ENCODE data around the gene NUP54.

The NUP54 gene

DNA sequence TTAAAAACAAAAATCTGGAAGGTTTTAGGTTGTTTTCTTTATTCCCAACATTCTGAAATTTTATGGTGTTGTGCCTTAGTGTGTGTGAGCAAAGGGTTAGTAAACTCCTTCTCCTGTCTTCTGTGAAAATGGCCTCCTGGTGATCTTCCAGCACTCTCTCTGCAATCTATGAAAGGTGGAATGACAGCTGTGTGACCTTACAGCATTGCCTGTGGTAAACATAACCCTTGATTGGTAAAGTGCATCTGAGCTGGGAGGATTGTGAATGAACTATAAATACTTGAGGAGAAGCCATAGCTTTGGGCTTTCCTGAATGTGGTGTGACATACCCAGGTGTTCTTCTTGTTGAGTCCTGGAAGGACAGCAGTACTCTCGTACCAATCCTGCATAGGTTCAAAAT lies 63.7 kb downstream of the NUP54 start:
- Histone ChIP-seq H3K4me3 (ENCODE audit: low read length) (no peak overlapping the region), H3K36me3 (ENCODE audit: control insufficient read depth, low read length) (no peaks in the 10 kb centered on the region), H3K9me2 (replicated peaks; ENCODE audit: control insufficient read depth, low read length) (no peaks in the 10 kb centered on the region), H3K4me1 (ENCODE audit: control insufficient read depth, low read length) (no peaks in the 10 kb centered on the region), H3K9me3 (ENCODE audit: control insufficient read depth, insufficient read depth, low read length) (no peaks in the 10 kb centered on the region), H3K79me2 (ENCODE audit: control insufficient read depth, low read length) (no peaks in the 10 kb centered on the region), H3K27me3 (ENCODE audit: control insufficient read depth, low read length) (peaks cover 5% of the 10 kb centered on the region; the same call in 1 of the 2 replicates), H4K20me1 (ENCODE audit: control insufficient read depth, insufficient read depth, low read depth, low read length) (no peaks in the 10 kb centered on the region), H3K27ac (ENCODE audit: low read depth, low read length) (no peak overlapping the region), H3K4me2 (ENCODE audit: low read length) (no peak overlapping the region), H3F3A (ENCODE audit: control insufficient read depth, insufficient read depth) (no peaks in the 10 kb centered on the region)
- TF ChIP-seq CTCF (IDR thresholded peaks at IDR 0.05; ENCODE audit: low read depth, low read length, poor library complexity, severe bottlenecking) (no peak), EZH2phosphoT487 (IDR thresholded peaks at IDR 0.05; ENCODE audit: borderline replicate concordance, low read length) (no peak)

DNA sequence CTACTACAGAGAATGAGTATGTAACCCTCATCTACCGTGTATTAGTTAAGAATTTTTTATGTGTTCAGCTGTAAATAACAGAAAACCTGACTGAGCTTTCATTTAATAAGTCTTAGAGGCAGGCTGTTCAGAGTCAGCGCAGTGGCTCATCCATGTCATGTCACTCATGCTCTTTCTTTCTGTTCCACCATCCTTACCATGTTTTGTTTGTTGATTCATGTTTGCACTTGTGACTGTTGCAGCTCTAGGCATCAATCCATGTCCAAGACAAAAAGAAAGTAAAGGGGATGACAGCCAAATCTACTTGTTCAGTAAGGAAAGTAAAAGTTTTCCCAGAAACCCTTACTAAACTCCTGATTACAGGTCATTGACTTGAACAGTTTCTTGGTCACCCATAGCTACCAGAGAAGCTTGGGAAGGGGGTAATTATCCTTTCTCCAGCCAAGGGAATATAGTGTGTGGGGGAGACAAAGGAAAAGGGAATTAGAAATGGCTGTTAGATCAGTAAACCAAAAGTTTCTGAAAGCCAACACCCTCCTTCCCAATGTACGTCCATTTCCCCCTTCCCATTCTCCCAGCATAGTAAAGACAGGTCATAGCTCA lies 64.7 kb downstream of the NUP54 start:
- H3K4me2 ChIP-seq (ENCODE audit: low read length): no peak overlapping the region
- no peaks in the 10 kb centered on the region for H3K36me3 ChIP-seq (ENCODE audit: control insufficient read depth, low read length)
- no peaks in the 10 kb centered on the region for H3K9me3 ChIP-seq (ENCODE audit: control insufficient read depth, insufficient read depth, low read length)
- H3K9me2 ChIP-seq (replicated peaks; ENCODE audit: control insufficient read depth, low read length): no peaks in the 10 kb centered on the region
- H3K4me1 ChIP-seq (ENCODE audit: control insufficient read depth, low read length): no peaks in the 10 kb centered on the region
- H3K27ac ChIP-seq (ENCODE audit: low read depth, low read length): no peak overlapping the region
- no peaks in the 10 kb centered on the region for H4K20me1 ChIP-seq (ENCODE audit: control insufficient read depth, insufficient read depth, low read depth, low read length)
- H3F3A ChIP-seq (ENCODE audit: control insufficient read depth, insufficient read depth): no peaks in the 10 kb centered on the region
- H3K79me2 ChIP-seq (ENCODE audit: control insufficient read depth, low read length): no peaks in the 10 kb centered on the region
- H3K27me3 ChIP-seq (ENCODE audit: control insufficient read depth, low read length): peaks cover 5% of the 10 kb centered on the region; the same call in 1 of the 2 replicates
- no peak for TF ChIP-seq EZH2phosphoT487 (IDR thresholded peaks at IDR 0.05; ENCODE audit: borderline replicate concordance, low read length)
- TF ChIP-seq CTCF (IDR thresholded peaks at IDR 0.05; ENCODE audit: low read depth, low read length, poor library complexity, severe bottlenecking): no peak
- no peak overlapping the region for H3K4me3 ChIP-seq (ENCODE audit: low read length)

DNA sequence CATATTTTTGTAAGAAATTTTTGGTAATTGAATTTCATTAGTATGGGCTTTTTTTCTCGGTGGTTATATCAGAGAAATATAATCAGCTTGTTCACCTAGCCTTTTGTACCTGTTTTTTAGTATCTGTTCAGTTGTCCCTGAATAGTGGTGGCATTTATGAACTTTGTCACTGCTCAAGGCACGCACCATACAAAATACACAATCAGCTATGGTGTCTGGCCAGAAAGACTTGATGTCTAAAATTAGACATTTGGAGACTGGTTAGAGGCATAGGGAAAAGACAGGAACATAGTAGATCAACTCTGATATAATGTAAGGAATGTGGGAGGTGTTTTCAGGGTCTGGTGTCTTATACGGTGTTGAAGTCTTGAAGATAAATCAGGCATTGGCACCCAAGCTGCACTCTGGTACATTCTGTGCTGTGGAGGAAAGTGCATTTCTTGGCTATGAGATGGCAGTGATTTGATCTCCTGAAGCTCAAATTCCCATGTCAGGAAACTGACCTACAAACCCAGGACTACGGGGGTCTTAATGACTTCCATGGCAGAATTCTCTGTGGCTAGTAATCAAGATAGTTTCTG lies 70.1 kb downstream of the NUP54 start:
- no peaks in the 10 kb centered on the region for H3K9me3 ChIP-seq (ENCODE audit: control insufficient read depth, insufficient read depth, low read length)
- H3K4me1 ChIP-seq (ENCODE audit: control insufficient read depth, low read length): no peaks in the 10 kb centered on the region
- no peaks in the 10 kb centered on the region for H4K20me1 ChIP-seq (ENCODE audit: control insufficient read depth, insufficient read depth, low read depth, low read length)
- H3K4me2 ChIP-seq (ENCODE audit: low read length): no peak overlapping the region
- no peaks in the 10 kb centered on the region for H3K79me2 ChIP-seq (ENCODE audit: control insufficient read depth, low read length)
- no peaks in the 10 kb centered on the region for H3K9me2 ChIP-seq (replicated peaks; ENCODE audit: control insufficient read depth, low read length)
- no peak overlapping the region for H3K27ac ChIP-seq (ENCODE audit: low read depth, low read length)
- no peaks in the 10 kb centered on the region for H3F3A ChIP-seq (ENCODE audit: control insufficient read depth, insufficient read depth)
- H3K27me3 ChIP-seq (ENCODE audit: control insufficient read depth, low read length): peaks cover 3% of the 10 kb centered on the region; the same call in 1 of the 2 replicates
- no peaks in the 10 kb centered on the region for H3K36me3 ChIP-seq (ENCODE audit: control insufficient read depth, low read length)
- no peak overlapping the region for H3K4me3 ChIP-seq (ENCODE audit: low read length)
- TF ChIP-seq CTCF (IDR thresholded peaks at IDR 0.05; ENCODE audit: low read depth, low read length, poor library complexity, severe bottlenecking): no peak
- no peak for TF ChIP-seq EZH2phosphoT487 (IDR thresholded peaks at IDR 0.05; ENCODE audit: borderline replicate concordance, low read length)

Data from DOHH2 (cell line).